Endothelial cell of umbilical vein (primary cell): Measurements from ENCODE around the gene KCNA2. TPM values are rescaled to one million over a fixed set of nuclear protein-coding genes. Genes with fewer than 3 reads are reported as not detected.

Experiments
- BruUV-seq: library from RNA; stranded (reverse); fragments of 400-500 nt; replicated peaks from 2 replicates; lab custom pipeline; 2021; lab: Mats Ljungman, UMichigan
- CTCF ChIA-PET: fragments of 300-600, 350-600 bp; sonication (Branson Sonifier 250); formaldehyde crosslinking; loops from one replicate; lab custom pipeline; 2021; ENCODE audit warnings: antibody characterized with exemption, inconsistent platforms; lab: Charles Lee
- POLR2A ChIA-PET: fragments of 300-600, 350-600 bp; sonication (Branson Sonifier 250); formaldehyde crosslinking; loops from one replicate; lab custom pipeline; 2021; ENCODE audit warnings: antibody characterized with exemption, inconsistent platforms; lab: Charles Lee
- DNase-seq: peaks from one replicate; pipeline ENCODE4 v3.0.0-alpha.2; 2011; ENCODE audit warnings: low read depth, low spot score
- FAIRE-seq: peaks from 2 replicates; lab custom pipeline; 2011; peaks lifted over from hg19 to GRCh38; lab: Jason Lieb, UNC
- H2AFZ ChIP-seq: 2 replicates; pipeline ENCODE4 v1.6.0; 2012; ENCODE audit warnings: low read depth, low read length, control low read depth, inconsistent platforms
- H3K27ac ChIP-seq: 2 replicates; pipeline ENCODE4 v1.5.1; 2011; ENCODE audit warnings: low read depth, mild to moderate bottlenecking, control low read depth, low read length, moderate library complexity; ENCODE audit not compliant: insufficient read depth
- H3K27me3 ChIP-seq, 2 experiments: 2 replicates each; pipeline versions ENCODE4 v1.6.0 to v1.6.1; 2011; ENCODE audit warnings: low read length in 2 of 2, mixed read lengths in 1 of 2; ENCODE audit not compliant: control insufficient read depth in 2 of 2, insufficient read depth in 2 of 2
- H3K36me3 ChIP-seq, 2 experiments: 2 replicates in 1 of 2; 3 replicates in 1 of 2; pipeline ENCODE4 v1.5.1; 2011; ENCODE audit warnings: low read length in 2 of 2, mild to moderate bottlenecking in 1 of 2, moderate library complexity in 1 of 2; ENCODE audit not compliant: control insufficient read depth in 2 of 2, insufficient read depth in 2 of 2; ENCODE audit errors: extremely low read depth in 1 of 2
- H3K4me1 ChIP-seq: 3 replicates; pipeline ENCODE4 v1.5.1; 2011; ENCODE audit warnings: mild to moderate bottlenecking, low read length; ENCODE audit not compliant: control insufficient read depth, insufficient read depth; ENCODE audit errors: extremely low read depth
- H3K4me2 ChIP-seq: 2 replicates; pipeline ENCODE4 v1.6.1; 2011; ENCODE audit warnings: low read length, control low read depth, mixed read lengths; ENCODE audit not compliant: insufficient read depth
- H3K4me3 ChIP-seq, 3 experiments: fragments of 200-600 bp in 1 of 3; sonication (generic), shearing (Covaris generic) in 1 of 3; replicated peaks in 1 of 3; 2 replicates each; pipeline ENCODE4 v1.5.1; 2011 to 2016; ENCODE audit warnings: control low read depth in 3 of 3, low read length in 3 of 3, mild to moderate bottlenecking in 2 of 3, inconsistent platforms in 1 of 3, low read depth in 1 of 3, moderate library complexity in 1 of 3; ENCODE audit not compliant: insufficient read depth in 1 of 3
- H3K79me2 ChIP-seq: 2 replicates; pipeline ENCODE4 v1.6.0; 2012; ENCODE audit warnings: low read length, inconsistent platforms; ENCODE audit not compliant: control insufficient read depth, insufficient read depth
- H3K9ac ChIP-seq: replicated peaks from 2 replicates; pipeline ENCODE3; 2011; ENCODE audit warnings: low read length, control low read depth; ENCODE audit not compliant: insufficient read depth; ENCODE audit errors: extremely low read depth
- H3K9me1 ChIP-seq: replicated peaks from 3 replicates; pipeline ENCODE4 v1.6.0; 2011; ENCODE audit warnings: mild to moderate bottlenecking, low read length; ENCODE audit not compliant: control insufficient read depth, insufficient read depth; ENCODE audit errors: extremely low read depth
- H3K9me3 ChIP-seq: replicated peaks from 2 replicates; pipeline ENCODE4 v1.5.1; 2012; ENCODE audit warnings: low read length, inconsistent platforms; ENCODE audit not compliant: control insufficient read depth, insufficient read depth
- H4K20me1 ChIP-seq: replicated peaks from 2 replicates; pipeline ENCODE3; 2011; ENCODE audit warnings: mild to moderate bottlenecking, low read length; ENCODE audit not compliant: control insufficient read depth, insufficient read depth; ENCODE audit errors: extremely low read depth
- CTCF ChIP-seq, 2 donors: IDR thresholded peaks; 1 replicate in 1 of 2; 2 replicates in 1 of 2; pipeline ENCODE4 v1.5.1; 2011; ENCODE audit warnings: low read length in 2 of 2, mild to moderate bottlenecking in 2 of 2, moderate library complexity in 2 of 2, control low read depth in 1 of 2, inconsistent platforms in 1 of 2, low read depth in 1 of 2; ENCODE audit not compliant: insufficient read depth in 1 of 2; ENCODE audit errors: extremely low read depth in 1 of 2
- EZH2 ChIP-seq: IDR thresholded peaks from 2 replicates; pipeline ENCODE4 v1.6.1; 2012; ENCODE audit warnings: borderline replicate concordance, low read depth, mild to moderate bottlenecking, moderate library complexity, low read length, inconsistent platforms; ENCODE audit not compliant: severe bottlenecking
- FOS ChIP-seq: IDR thresholded peaks from 2 replicates; pipeline ENCODE4 v1.6.1; 2011; ENCODE audit warnings: mild to moderate bottlenecking, low read length, moderate library complexity, borderline replicate concordance; ENCODE audit not compliant: insufficient read depth
- GATA2 ChIP-seq: IDR thresholded peaks from 2 replicates; pipeline ENCODE4 v1.7.0; 2011; ENCODE audit warnings: low read depth, mild to moderate bottlenecking, moderate library complexity, mixed read lengths, low read length; ENCODE audit not compliant: insufficient read length, insufficient read depth
- JUN ChIP-seq: IDR thresholded peaks from 2 replicates; pipeline ENCODE4 v1.6.1; 2011; ENCODE audit warnings: borderline replicate concordance, low read depth; ENCODE audit not compliant: insufficient read length, insufficient read depth
- MAX ChIP-seq: IDR thresholded peaks from 2 replicates; pipeline ENCODE4 v1.6.1; 2011; ENCODE audit not compliant: insufficient read depth, insufficient read length
- MYC ChIP-seq: IDR thresholded peaks from one replicate; pipeline ENCODE4 v1.6.1; 2011; ENCODE audit warnings: mild to moderate bottlenecking, low read depth, low read length
- POLR2A ChIP-seq: IDR thresholded peaks from 2 replicates; pipeline ENCODE4 v1.6.1; 2012; ENCODE audit warnings: low read depth, mild to moderate bottlenecking, control low read depth, low read length
- POLR2AphosphoS5 ChIP-seq: IDR thresholded peaks from 2 replicates; pipeline ENCODE4 v1.6.1; 2012; ENCODE audit warnings: low read depth, mild to moderate bottlenecking, control low read depth, low read length, moderate library complexity; ENCODE audit not compliant: insufficient read depth
- dilution Hi-C: fragments of 300-500 bp; cut with MboI; formaldehyde crosslinking; loops from one replicate; pipeline ENCODE4 v1.15.0; 2019; ENCODE audit warnings: low sequenced_read_pairs; ENCODE audit not compliant: extremely low pct_ligation_motif_present
- intact Hi-C: fragments of 100-400 bp; cut with micrococcal nuclease; formaldehyde crosslinking; loops from one replicate; pipeline ENCODE4 v1.10.0; 2022
- polyA plus RNA-seq, 4 experiments: library from polyadenylated mRNA; depleted of rRNA in 3 of 4; stranded (reverse) in 3 of 4; unstranded in 1 of 4; fragments of >200 nt; gene quantifications; 2 replicates each; pipeline versions ENCODE4 v1.2.1 to v1.2.3, GENCODE V29; 2011 to 2012; ENCODE audit warnings: missing spikeins in 1 of 4
- total RNA-seq: library from RNA; stranded (reverse); gene quantifications from 2 replicates; pipeline ENCODE4 v1.2.3, GENCODE V29; 2021

KCNA2 gene
- total and polyA plus RNA-seq, 2 donors (not counting 3 experiments of a cell fraction or from before 2014, with no cell fraction given): not detected

GRCh38 chr1:110633646-110634030 is 27.5 kb upstream of the KCNA2 start:
- ChIA-PET CTCF (interaction anchor here (2.0 to 2.6 kb wide), 2 partner anchors 132 to 150 kb away, joined by 8 to 9 read pairs; no protein-coding TSS in a partner anchor), POLR2A (no interaction called here)
- FAIRE-seq (no peak), DNase-seq (no peak)
- H3K79me2 ChIP-seq: no peaks in the 10 kb centered on the region
- dilution Hi-C loops (no loop called here), intact Hi-C loops (no loop called here)
- H3K27me3 ChIP-seq: peaks cover 0 to 2% of the 10 kb centered on the region in 2 experiments
- H3K4me2 ChIP-seq: no peak overlapping the region
- H3K9ac ChIP-seq: no peak overlapping the region
- TF ChIP-seq FOS: no peak
- no peak for TF ChIP-seq GATA2
- no peak for TF ChIP-seq MYC
- no peak for TF ChIP-seq MAX
- no peak for TF ChIP-seq EZH2
- TF ChIP-seq JUN: no peak
- TF ChIP-seq POLR2AphosphoS5: no peak
- no peak for TF ChIP-seq CTCF (IDR thresholded peaks at IDR 0.05; ENCODE audit: extremely low read depth in 1 of 2, insufficient read depth in 1 of 2, low read depth in 1 of 2, low read length in 2 of 2)
- no peak for TF ChIP-seq POLR2A
- H3K9me1 ChIP-seq: no peaks in the 10 kb centered on the region
- H3K27ac ChIP-seq: no peak overlapping the region
- BruUV-seq: no TSS peak
- H3K9me3 ChIP-seq: no peaks in the 10 kb centered on the region
- H3K36me3 ChIP-seq: no peaks in the 10 kb centered on the region
- no peaks in the 10 kb centered on the region for H3K4me1 ChIP-seq
- no peak overlapping the region for H3K4me3 ChIP-seq
- H4K20me1 ChIP-seq: no peaks in the 10 kb centered on the region
- H2AFZ ChIP-seq: no peak overlapping the region
